Fibroblast of villous mesenchyme (primary cell): ENCODE data around the gene PRKG1. TPM values are rescaled to one million over a fixed set of nuclear protein-coding genes. Genes with fewer than 3 reads are reported as not detected.

Experiments
- DNase-seq: peaks from one replicate; pipeline ENCODE4 v3.0.0-alpha.2; 2010; ENCODE audit warnings: low read depth
- H3K4me3 ChIP-seq: 2 replicates; pipeline ENCODE4 v1.5.1; 2011; ENCODE audit warnings: low read depth, mild to moderate bottlenecking, low read length
- CTCF ChIP-seq: IDR thresholded peaks from 2 replicates; pipeline ENCODE4 v1.5.1; 2012; ENCODE audit warnings: low read depth, mild to moderate bottlenecking, low read length; ENCODE audit not compliant: insufficient read depth
- total RNA-seq: library from RNA; depleted of rRNA; stranded (reverse); fragments of >200 nt; gene quantifications from 2 replicates; pipeline ENCODE4 v1.2.3, GENCODE V29; 2012

PRKG1 gene
- total RNA-seq, 1 donor: 19.0 TPM

- no peak for DNase-seq
Observed at GRCh38 chr10:51911723-51912122, 837.4 kb downstream of the PRKG1 start.

GRCh38 chr10:51915031-51915542, 840.8 kb downstream of the PRKG1 start:
- no peak for TF ChIP-seq CTCF
- H3K4me3 ChIP-seq: no peak overlapping the region
- DNase-seq: peak; percentile 2

More at GRCh38 chr10:51911723-51912122, 837.4 kb downstream of the PRKG1 start:
- no peak overlapping the region for H3K4me3 ChIP-seq
- TF ChIP-seq CTCF: no peak

GRCh38 chr10:51918440-51918839, 844.2 kb downstream of the PRKG1 start:
- no peak for DNase-seq
- H3K4me3 ChIP-seq: no peak overlapping the region
- TF ChIP-seq CTCF: no peak

GRCh38 chr10:51918884-51919325, 844.6 kb downstream of the PRKG1 start:
- no peak for DNase-seq
- no peak overlapping the region for H3K4me3 ChIP-seq
- TF ChIP-seq CTCF: no peak

- no peak for DNase-seq
- TF ChIP-seq CTCF: no peak
- H3K4me3 ChIP-seq: no peak overlapping the region
Observed at GRCh38 chr10:51920672-51921071, 846.4 kb downstream of the PRKG1 start.

GRCh38 chr10:51924359-51924758, 850.1 kb downstream of the PRKG1 start:
- TF ChIP-seq CTCF: no peak
- no peak for DNase-seq
- H3K4me3 ChIP-seq: no peak overlapping the region

- DNase-seq: no peak
- H3K4me3 ChIP-seq: no peak overlapping the region
- TF ChIP-seq CTCF: no peak
Observed at GRCh38 chr10:51926337-51926736, 852.0 kb downstream of the PRKG1 start.
